GM12878 (cell line): ENCODE measurements around the gene RIMS1.
A peak's percentile ranks its signal among the peaks of the same experiment; 100 is the strongest.

Experiments
- ASH2L ChIP-seq: fragments of 300-600, 200-600 bp; sonication (generic); IDR thresholded peaks from 2 replicates; pipeline ENCODE4 v1.6.1; 2017; ENCODE audit warnings: low read depth, mild to moderate bottlenecking, borderline replicate concordance
- CTCF ChIP-seq, 3 experiments: IDR thresholded peaks in 2 of 3; conservative IDR thresholded peaks in 1 of 3; 2 replicates each; pipeline ENCODE4 v1.5.1; 2011; ENCODE audit warnings: low read depth in 3 of 3, low read length in 3 of 3, mild to moderate bottlenecking in 3 of 3, control low read depth in 2 of 3, moderate library complexity in 2 of 3, inconsistent platforms in 1 of 3, mixed read lengths in 1 of 3; ENCODE audit not compliant: control insufficient read depth in 2 of 3, insufficient read depth in 1 of 3; ENCODE audit errors: extremely low read depth in 1 of 3
- EP300 ChIP-seq, 2 experiments: fragments of 150-350 bp in 1 of 2; IDR thresholded peaks; 2 replicates each; pipeline ENCODE4 v1.6.1; 2011 to 2012; ENCODE audit warnings: low read depth in 2 of 2, low read length in 2 of 2, borderline replicate concordance in 1 of 2, improper control_type of control experiment in 1 of 2, inconsistent platforms in 1 of 2; ENCODE audit not compliant: control insufficient read depth in 1 of 2
- EZH2 ChIP-seq: IDR thresholded peaks from 2 replicates; pipeline ENCODE4 v1.6.1; 2012; ENCODE audit warnings: low read depth, mild to moderate bottlenecking, control low read depth, inconsistent platforms, low read length, borderline replicate concordance; ENCODE audit not compliant: control insufficient read depth
- NBN ChIP-seq: fragments of 450-650 bp; IDR thresholded peaks from 2 replicates; pipeline ENCODE4 v1.6.1; 2016
- NR2F1 ChIP-seq: fragments of 450-650 bp; conservative IDR thresholded peaks from 2 replicates; pipeline ENCODE4 v1.6.1; 2017; ENCODE audit warnings: mild to moderate bottlenecking
- PBX3 ChIP-seq: IDR thresholded peaks from 2 replicates; pipeline ENCODE4 v1.6.1; 2011; ENCODE audit warnings: mild to moderate bottlenecking, low read depth, low read length, moderate library complexity; ENCODE audit not compliant: insufficient replicate concordance
- PML ChIP-seq: IDR thresholded peaks from 2 replicates; pipeline ENCODE4 v1.6.1; 2012; ENCODE audit warnings: low read length, inconsistent platforms
- POLR2AphosphoS5 ChIP-seq: IDR thresholded peaks from 2 replicates; pipeline ENCODE4 v1.6.1; 2011; ENCODE audit warnings: mild to moderate bottlenecking, low read length, inconsistent platforms
- RCOR1 ChIP-seq: conservative IDR thresholded peaks from 2 replicates; pipeline ENCODE4 v1.6.1; 2012; ENCODE audit warnings: low read depth, low read length, improper control_type of control experiment
- SRF ChIP-seq, 2 experiments: IDR thresholded peaks; 2 replicates each; pipeline ENCODE4 v1.6.1; 2011; ENCODE audit warnings: low read depth in 2 of 2, low read length in 2 of 2, mild to moderate bottlenecking in 1 of 2, moderate library complexity in 1 of 2
- TARDBP ChIP-seq: IDR thresholded peaks from 2 replicates; pipeline ENCODE4 v1.6.1; 2016; ENCODE audit warnings: borderline replicate concordance
- YY1 ChIP-seq: IDR thresholded peaks from 2 replicates; pipeline ENCODE4 v1.6.1; 2011; ENCODE audit warnings: low read depth, mild to moderate bottlenecking, low read length
- ZNF207 ChIP-seq: fragments of 450-650 bp; IDR thresholded peaks from 2 replicates; pipeline ENCODE4 v1.6.1; 2014; ENCODE audit warnings: antibody characterized with exemption, mild to moderate bottlenecking, borderline replicate concordance

- TF ChIP-seq YY1 (no peak), CTCF (IDR thresholded peaks at IDR 0.05 in 2 of 3, conservative IDR thresholded peaks at IDR 0.05 in 1 of 3; ENCODE audit: control insufficient read depth in 2 of 3, extremely low read depth in 1 of 3, insufficient read depth in 1 of 3, low read depth in 3 of 3, low read length in 3 of 3) (peak in 1 of 3 experiments; percentile 30; a peak in 1 of 6 replicates), PML (no peak), EZH2 (no peak), POLR2AphosphoS5 (no peak), EP300 (IDR thresholded peaks at IDR 0.05; ENCODE audit: borderline replicate concordance in 1 of 2, control insufficient read depth in 1 of 2, low read depth in 2 of 2, low read length in 2 of 2) (no peak), RCOR1 (no peak), TARDBP (no peak), PBX3 (no peak), SRF (IDR thresholded peaks at IDR 0.05; ENCODE audit: low read depth in 2 of 2, low read length in 2 of 2) (no peak), ASH2L (no peak), NBN (no peak), NR2F1 (no peak), ZNF207 (no peak)
Observed at GRCh38 chr6:72042088-72042487, 155.7 kb downstream of the RIMS1 start.
